SK-N-SH treated with all-trans-retinoic acid at 6 μM for 48 hours (cell line): ENCODE data around the gene PSME1.

ENCODE experiments used
- ATAC-seq: fragments of 200-7000 bp; cut with Tn5 transposase; 3 replicates; pipeline ENCODE4 v1.9.1; 2020; ENCODE audit warnings: mild to moderate bottlenecking, moderate library complexity
- ARNTL ChIP-seq: fragments of 450-650 bp; formaldehyde crosslinking; IDR thresholded peaks from 2 replicates; pipeline ENCODE4 v1.5.0; 2020; ENCODE audit warnings: low read depth, mild to moderate bottlenecking, moderate library complexity, borderline replicate concordance
- BACH2 ChIP-seq: fragments of 250-450 bp; sonication (Bioruptor Pico); IDR thresholded peaks from 2 replicates; pipeline ENCODE4 v1.9.0; 2021; ENCODE audit warnings: mild to moderate bottlenecking, borderline replicate concordance
- CSDC2 ChIP-seq: fragments of 250-450 bp; sonication (Bioruptor Pico); IDR thresholded peaks from 2 replicates; pipeline ENCODE4 v1.5.0; 2020; ENCODE audit warnings: mild to moderate bottlenecking, moderate library complexity
- ESRRG ChIP-seq: fragments of 250-450 bp; sonication (Bioruptor Pico); IDR thresholded peaks from 2 replicates; pipeline ENCODE4 v1.6.1; 2021; ENCODE audit warnings: mild to moderate bottlenecking
- GLIS3 ChIP-seq: fragments of 250-450 bp; sonication (Bioruptor Pico); IDR thresholded peaks from 2 replicates; pipeline ENCODE4 v1.5.0; 2020; ENCODE audit warnings: mild to moderate bottlenecking, moderate library complexity
- ISL1 ChIP-seq: fragments of 250-450 bp; sonication (Bioruptor Pico); IDR thresholded peaks from 2 replicates; pipeline ENCODE4 v2.1.2; 2022; ENCODE audit warnings: mild to moderate bottlenecking, moderate library complexity
- PPARA ChIP-seq: fragments of 250-450 bp; sonication (Bioruptor Pico); IDR thresholded peaks from 2 replicates; pipeline ENCODE4 v1.5.0; 2020; ENCODE audit warnings: mild to moderate bottlenecking, borderline replicate concordance
- RARB ChIP-seq: fragments of 250-450 bp; sonication (Bioruptor Pico); IDR thresholded peaks from 2 replicates; pipeline ENCODE4 v1.8.0; 2021; ENCODE audit warnings: mild to moderate bottlenecking, moderate library complexity
- SNAI2 ChIP-seq: fragments of 250-450 bp; sonication (Bioruptor Pico); IDR thresholded peaks from 2 replicates; pipeline ENCODE4 v1.5.0; 2020; ENCODE audit warnings: mild to moderate bottlenecking, moderate library complexity
- TCF4 ChIP-seq: fragments of 250-450 bp; sonication (Bioruptor Pico); IDR thresholded peaks from 2 replicates; pipeline ENCODE4 v1.8.0; 2021; ENCODE audit warnings: mild to moderate bottlenecking, moderate library complexity, borderline replicate concordance
- TOX ChIP-seq: fragments of 250-450 bp; sonication (Bioruptor Pico); IDR thresholded peaks from 2 replicates; pipeline ENCODE4 v1.8.0; 2021; ENCODE audit warnings: mild to moderate bottlenecking, moderate library complexity, borderline replicate concordance
- ZC3H10 ChIP-seq: fragments of 250-450 bp; sonication (Bioruptor Pico); IDR thresholded peaks from 2 replicates; pipeline ENCODE4 v1.5.1; 2021; ENCODE audit warnings: mild to moderate bottlenecking, moderate library complexity
- ZNF565 ChIP-seq: fragments of 450-650 bp; formaldehyde crosslinking; conservative IDR thresholded peaks from 2 replicates; pipeline ENCODE4 v1.5.0; 2020; ENCODE audit warnings: low read depth, mild to moderate bottlenecking, moderate library complexity
- ZNF70 ChIP-seq: fragments of 450-650 bp; formaldehyde crosslinking; IDR thresholded peaks from 2 replicates; pipeline ENCODE4 v1.5.0; 2020; ENCODE audit warnings: mild to moderate bottlenecking, moderate library complexity
- TF ChIP-seq, protein P1 (sequence below): fragments of 250-450 bp; sonication (Bioruptor Pico); IDR thresholded peaks from 2 replicates; pipeline ENCODE4 v1.5.1; 2020; ENCODE audit warnings: low read depth, mild to moderate bottlenecking, moderate library complexity
- TF ChIP-seq, protein P2 (sequence below): fragments of 250-450 bp; sonication (Bioruptor Pico); IDR thresholded peaks from 2 replicates; pipeline ENCODE4 v1.8.0; 2020; ENCODE audit warnings: mild to moderate bottlenecking, moderate library complexity, borderline replicate concordance
- TF ChIP-seq, protein P3 (sequence below): fragments of 250-450 bp; sonication (Bioruptor Pico); IDR thresholded peaks from 2 replicates; pipeline ENCODE4 v1.5.1; 2021; ENCODE audit warnings: mild to moderate bottlenecking, moderate library complexity
- TF ChIP-seq, protein P4 (sequence below): fragments of 250-450 bp; sonication (Bioruptor Pico); IDR thresholded peaks from 2 replicates; pipeline ENCODE4 v1.5.0; 2020; ENCODE audit warnings: mild to moderate bottlenecking, moderate library complexity

The PSME1 gene

DNA sequence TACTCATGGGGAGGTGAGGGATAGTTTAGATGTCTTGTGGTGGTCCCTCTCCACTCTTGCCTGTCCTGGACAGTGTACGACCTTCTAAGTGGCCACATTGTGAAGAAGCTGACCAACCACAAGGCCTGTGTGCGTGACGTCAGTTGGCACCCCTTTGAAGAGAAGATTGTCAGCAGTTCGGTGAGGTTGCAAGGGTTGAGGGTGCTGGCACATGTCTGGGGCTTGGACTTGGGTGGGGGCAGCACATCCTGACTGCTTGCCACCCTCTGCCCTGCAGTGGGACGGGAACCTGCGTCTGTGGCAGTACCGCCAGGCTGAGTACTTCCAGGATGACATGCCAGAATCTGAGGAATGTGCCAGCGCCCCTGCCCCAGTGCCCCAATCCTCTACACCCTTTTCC is 13.1 kb upstream of the PSME1 start:
- no peak; the same call in 2 of the 3 replicates for ATAC-seq
- no peak for TF ChIP-seq ZNF70
- TF ChIP-seq ISL1 (CRISPR knock-in tag): no peak
- no peak for TF ChIP-seq ARNTL (CRISPR knock-in tag)
- TF ChIP-seq TCF4 (CRISPR knock-in tag): no peak
- TF ChIP-seq RARB (CRISPR knock-in tag): no peak
- no peak for TF ChIP-seq CSDC2
- TF ChIP-seq PPARA: no peak
- no peak for TF ChIP-seq ZC3H10 (CRISPR knock-in tag)
- TF ChIP-seq TOX: no peak
- TF ChIP-seq, protein P1, sequence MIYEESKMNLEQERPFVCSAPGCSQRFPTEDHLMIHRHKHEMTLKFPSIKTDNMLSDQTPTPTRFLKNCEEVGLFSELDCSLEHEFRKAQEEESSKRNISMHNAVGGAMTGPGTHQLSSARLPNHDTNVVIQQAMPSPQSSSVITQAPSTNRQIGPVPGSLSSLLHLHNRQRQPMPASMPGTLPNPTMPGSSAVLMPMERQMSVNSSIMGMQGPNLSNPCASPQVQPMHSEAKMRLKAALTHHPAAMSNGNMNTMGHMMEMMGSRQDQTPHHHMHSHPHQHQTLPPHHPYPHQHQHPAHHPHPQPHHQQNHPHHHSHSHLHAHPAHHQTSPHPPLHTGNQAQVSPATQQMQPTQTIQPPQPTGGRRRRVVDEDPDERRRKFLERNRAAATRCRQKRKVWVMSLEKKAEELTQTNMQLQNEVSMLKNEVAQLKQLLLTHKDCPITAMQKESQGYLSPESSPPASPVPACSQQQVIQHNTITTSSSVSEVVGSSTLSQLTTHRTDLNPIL (CRISPR knock-in tag): no peak
- TF ChIP-seq ZNF565: no peak
- no peak for TF ChIP-seq ESRRG (CRISPR knock-in tag)

DNA sequence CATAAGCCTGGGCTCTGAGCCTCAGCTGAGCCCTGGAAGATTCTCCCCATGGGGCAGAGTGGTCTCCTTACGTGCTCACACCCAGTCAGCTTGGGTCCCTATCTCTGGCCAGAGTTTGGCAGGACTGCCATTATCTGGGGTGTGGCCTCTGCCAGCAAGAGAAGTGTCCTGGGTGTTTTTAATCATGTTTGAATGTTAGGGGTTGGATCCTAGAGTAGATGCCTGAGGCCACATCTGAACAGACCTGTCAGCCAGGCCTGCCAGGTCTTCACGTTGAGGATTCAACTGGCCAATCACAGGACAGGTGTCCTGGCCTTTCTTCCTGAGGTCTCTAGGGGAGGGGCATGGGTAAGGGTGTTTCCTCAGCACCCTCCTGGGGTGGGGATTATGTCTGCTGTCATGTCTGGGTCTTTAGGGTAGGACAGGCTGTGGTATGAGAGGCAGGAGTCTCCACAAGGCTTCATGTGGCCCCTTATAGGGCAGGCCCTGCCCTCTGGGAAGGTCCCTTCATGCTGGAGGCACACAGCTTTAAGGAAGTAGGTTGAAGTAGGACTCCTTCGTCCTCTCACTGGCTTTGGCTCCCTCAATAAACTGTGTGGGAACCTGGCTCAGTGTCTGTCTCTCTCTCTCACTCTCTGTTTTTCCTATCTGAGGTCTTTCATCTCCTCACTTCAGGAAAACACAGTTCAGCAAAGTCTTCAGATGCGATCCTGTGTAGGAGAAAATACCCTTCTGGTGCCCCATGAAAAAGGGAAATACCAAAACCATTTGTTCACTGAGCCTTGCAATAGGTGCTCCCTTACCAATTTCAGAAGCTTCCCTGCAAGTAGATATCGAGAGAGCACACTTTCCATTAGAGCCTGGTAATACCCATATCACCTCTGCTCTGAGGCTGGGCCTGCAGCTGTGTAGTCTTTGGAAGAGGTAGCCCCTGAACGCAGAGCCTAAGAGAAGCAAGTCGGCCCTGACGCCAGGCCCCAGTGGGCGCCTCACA is 12.3 kb upstream of the PSME1 start:
- no peak for ATAC-seq

DNA sequence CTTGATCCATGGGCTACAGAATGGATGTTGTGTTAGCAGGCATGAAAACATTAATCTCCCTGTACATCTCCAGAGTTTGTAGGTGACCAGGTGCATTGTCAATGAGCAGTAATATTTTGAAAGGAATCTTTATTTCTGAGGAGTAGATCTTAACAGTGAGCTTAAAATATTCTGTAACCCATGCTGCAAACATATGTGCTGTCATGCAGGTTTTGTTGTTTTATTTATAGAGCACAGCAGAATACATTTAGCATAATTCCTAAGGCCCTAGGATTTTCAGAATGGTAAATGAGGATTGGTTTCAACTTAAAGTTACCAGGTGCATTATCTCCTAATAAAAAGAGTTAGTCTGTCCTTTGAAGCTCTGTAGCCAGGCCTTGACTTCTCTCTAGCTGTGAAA is 9.1 kb upstream of the PSME1 start:
- TF ChIP-seq PPARA (no peak), ZNF70 (no peak), BACH2 (no peak), GLIS3 (CRISPR knock-in tag) (no peak), TCF4 (CRISPR knock-in tag) (no peak), ESRRG (CRISPR knock-in tag) (no peak), SNAI2 (CRISPR knock-in tag) (no peak), RARB (CRISPR knock-in tag) (no peak)
- TF ChIP-seq, protein P1 (CRISPR knock-in tag): no peak
- TF ChIP-seq, protein P2, sequence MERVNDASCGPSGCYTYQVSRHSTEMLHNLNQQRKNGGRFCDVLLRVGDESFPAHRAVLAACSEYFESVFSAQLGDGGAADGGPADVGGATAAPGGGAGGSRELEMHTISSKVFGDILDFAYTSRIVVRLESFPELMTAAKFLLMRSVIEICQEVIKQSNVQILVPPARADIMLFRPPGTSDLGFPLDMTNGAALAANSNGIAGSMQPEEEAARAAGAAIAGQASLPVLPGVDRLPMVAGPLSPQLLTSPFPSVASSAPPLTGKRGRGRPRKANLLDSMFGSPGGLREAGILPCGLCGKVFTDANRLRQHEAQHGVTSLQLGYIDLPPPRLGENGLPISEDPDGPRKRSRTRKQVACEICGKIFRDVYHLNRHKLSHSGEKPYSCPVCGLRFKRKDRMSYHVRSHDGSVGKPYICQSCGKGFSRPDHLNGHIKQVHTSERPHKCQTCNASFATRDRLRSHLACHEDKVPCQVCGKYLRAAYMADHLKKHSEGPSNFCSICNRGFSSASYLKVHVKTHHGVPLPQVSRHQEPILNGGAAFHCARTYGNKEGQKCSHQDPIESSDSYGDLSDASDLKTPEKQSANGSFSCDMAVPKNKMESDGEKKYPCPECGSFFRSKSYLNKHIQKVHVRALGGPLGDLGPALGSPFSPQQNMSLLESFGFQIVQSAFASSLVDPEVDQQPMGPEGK (CRISPR knock-in tag): no peak
- TF ChIP-seq, protein P3, sequence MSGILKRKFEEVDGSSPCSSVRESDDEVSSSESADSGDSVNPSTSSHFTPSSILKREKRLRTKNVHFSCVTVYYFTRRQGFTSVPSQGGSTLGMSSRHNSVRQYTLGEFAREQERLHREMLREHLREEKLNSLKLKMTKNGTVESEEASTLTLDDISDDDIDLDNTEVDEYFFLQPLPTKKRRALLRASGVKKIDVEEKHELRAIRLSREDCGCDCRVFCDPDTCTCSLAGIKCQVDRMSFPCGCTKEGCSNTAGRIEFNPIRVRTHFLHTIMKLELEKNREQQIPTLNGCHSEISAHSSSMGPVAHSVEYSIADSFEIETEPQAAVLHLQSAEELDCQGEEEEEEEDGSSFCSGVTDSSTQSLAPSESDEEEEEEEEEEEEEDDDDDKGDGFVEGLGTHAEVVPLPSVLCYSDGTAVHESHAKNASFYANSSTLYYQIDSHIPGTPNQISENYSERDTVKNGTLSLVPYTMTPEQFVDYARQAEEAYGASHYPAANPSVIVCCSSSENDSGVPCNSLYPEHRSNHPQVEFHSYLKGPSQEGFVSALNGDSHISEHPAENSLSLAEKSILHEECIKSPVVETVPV (CRISPR knock-in tag): no peak
- TF ChIP-seq, protein P4, sequence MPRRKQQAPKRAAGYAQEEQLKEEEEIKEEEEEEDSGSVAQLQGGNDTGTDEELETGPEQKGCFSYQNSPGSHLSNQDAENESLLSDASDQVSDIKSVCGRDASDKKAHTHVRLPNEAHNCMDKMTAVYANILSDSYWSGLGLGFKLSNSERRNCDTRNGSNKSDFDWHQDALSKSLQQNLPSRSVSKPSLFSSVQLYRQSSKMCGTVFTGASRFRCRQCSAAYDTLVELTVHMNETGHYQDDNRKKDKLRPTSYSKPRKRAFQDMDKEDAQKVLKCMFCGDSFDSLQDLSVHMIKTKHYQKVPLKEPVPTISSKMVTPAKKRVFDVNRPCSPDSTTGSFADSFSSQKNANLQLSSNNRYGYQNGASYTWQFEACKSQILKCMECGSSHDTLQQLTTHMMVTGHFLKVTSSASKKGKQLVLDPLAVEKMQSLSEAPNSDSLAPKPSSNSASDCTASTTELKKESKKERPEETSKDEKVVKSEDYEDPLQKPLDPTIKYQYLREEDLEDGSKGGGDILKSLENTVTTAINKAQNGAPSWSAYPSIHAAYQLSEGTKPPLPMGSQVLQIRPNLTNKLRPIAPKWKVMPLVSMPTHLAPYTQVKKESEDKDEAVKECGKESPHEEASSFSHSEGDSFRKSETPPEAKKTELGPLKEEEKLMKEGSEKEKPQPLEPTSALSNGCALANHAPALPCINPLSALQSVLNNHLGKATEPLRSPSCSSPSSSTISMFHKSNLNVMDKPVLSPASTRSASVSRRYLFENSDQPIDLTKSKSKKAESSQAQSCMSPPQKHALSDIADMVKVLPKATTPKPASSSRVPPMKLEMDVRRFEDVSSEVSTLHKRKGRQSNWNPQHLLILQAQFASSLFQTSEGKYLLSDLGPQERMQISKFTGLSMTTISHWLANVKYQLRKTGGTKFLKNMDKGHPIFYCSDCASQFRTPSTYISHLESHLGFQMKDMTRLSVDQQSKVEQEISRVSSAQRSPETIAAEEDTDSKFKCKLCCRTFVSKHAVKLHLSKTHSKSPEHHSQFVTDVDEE: no peak
- ATAC-seq: no peak

More for the DNA sequence above, 12.3 kb upstream of the PSME1 start:
- TF ChIP-seq, protein P1 (CRISPR knock-in tag): no peak
- TF ChIP-seq, protein P3 (CRISPR knock-in tag): no peak
- no peak for TF ChIP-seq BACH2
